Tibial nerve (tissue), 4 donors: ENCODE data around the gene SEC22C.

Experiments used
- EP300 ChIP-seq, 2 donors: sonication (generic); formaldehyde crosslinking; IDR thresholded peaks; one replicate each; pipeline ENCODE4 v1.6.1; 2017; ENCODE audit warnings: antibody characterized with exemption in 2 of 2, mild to moderate bottlenecking in 1 of 2
- POLR2A ChIP-seq, 2 donors: fragments of 450-650 bp; IDR thresholded peaks; one replicate each; pipeline ENCODE4 v1.6.1; 2017; ENCODE audit warnings: antibody characterized with exemption in 2 of 2, mild to moderate bottlenecking in 2 of 2, moderate library complexity in 2 of 2
- TF ChIP-seq, protein P1 (sequence below), 5 experiments: fragments of 200-600 bp in 3 of 5; fragments of 450-650 bp in 2 of 5; sonication (generic) in 3 of 5; IDR thresholded peaks; one replicate each; pipeline ENCODE4 v1.5.1; 2016 to 2019; ENCODE audit warnings: antibody characterized with exemption in 5 of 5, mild to moderate bottlenecking in 3 of 5, moderate library complexity in 2 of 5

DNA sequence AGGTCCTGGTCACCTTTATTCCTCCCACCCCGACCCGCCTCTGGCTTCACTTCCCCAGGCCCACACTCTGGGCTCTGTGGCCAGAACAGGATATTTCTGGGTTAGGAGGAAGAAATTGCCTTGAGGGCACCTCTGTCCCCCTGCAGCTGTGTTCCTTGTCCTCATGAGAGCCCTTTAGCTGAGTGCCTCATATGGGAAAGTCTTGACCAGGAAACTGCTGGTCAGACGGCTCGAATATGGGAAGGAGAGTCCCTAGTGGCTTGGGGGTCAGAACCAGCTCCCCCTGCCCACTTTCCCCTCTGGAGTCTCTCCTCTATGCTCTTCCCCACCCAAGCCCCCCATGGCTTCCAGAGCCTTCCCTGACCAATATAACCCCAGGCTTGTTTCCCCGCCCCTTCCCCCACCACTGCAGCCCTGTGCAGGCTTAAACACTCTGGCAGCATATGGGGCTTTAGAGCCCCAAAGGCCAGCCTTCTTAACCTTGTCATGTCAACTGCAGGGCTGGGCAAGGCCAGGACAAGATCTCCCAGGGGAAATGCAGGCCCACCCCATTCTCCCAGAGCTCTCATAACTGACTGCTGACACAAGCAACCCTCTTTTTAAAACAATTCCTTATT, 36.4 kb downstream of the SEC22C start:
- TF ChIP-seq POLR2A (IDR thresholded peaks at IDR 0.05) (no peak), EP300 (IDR thresholded peaks at IDR 0.05) (no peak)
- TF ChIP-seq, protein P1, sequence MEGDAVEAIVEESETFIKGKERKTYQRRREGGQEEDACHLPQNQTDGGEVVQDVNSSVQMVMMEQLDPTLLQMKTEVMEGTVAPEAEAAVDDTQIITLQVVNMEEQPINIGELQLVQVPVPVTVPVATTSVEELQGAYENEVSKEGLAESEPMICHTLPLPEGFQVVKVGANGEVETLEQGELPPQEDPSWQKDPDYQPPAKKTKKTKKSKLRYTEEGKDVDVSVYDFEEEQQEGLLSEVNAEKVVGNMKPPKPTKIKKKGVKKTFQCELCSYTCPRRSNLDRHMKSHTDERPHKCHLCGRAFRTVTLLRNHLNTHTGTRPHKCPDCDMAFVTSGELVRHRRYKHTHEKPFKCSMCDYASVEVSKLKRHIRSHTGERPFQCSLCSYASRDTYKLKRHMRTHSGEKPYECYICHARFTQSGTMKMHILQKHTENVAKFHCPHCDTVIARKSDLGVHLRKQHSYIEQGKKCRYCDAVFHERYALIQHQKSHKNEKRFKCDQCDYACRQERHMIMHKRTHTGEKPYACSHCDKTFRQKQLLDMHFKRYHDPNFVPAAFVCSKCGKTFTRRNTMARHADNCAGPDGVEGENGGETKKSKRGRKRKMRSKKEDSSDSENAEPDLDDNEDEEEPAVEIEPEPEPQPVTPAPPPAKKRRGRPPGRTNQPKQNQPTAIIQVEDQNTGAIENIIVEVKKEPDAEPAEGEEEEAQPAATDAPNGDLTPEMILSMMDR (IDR thresholded peaks at IDR 0.05): no peak
